ENCODE results near the gene CLCN7.

Gene CLCN7

DNA sequence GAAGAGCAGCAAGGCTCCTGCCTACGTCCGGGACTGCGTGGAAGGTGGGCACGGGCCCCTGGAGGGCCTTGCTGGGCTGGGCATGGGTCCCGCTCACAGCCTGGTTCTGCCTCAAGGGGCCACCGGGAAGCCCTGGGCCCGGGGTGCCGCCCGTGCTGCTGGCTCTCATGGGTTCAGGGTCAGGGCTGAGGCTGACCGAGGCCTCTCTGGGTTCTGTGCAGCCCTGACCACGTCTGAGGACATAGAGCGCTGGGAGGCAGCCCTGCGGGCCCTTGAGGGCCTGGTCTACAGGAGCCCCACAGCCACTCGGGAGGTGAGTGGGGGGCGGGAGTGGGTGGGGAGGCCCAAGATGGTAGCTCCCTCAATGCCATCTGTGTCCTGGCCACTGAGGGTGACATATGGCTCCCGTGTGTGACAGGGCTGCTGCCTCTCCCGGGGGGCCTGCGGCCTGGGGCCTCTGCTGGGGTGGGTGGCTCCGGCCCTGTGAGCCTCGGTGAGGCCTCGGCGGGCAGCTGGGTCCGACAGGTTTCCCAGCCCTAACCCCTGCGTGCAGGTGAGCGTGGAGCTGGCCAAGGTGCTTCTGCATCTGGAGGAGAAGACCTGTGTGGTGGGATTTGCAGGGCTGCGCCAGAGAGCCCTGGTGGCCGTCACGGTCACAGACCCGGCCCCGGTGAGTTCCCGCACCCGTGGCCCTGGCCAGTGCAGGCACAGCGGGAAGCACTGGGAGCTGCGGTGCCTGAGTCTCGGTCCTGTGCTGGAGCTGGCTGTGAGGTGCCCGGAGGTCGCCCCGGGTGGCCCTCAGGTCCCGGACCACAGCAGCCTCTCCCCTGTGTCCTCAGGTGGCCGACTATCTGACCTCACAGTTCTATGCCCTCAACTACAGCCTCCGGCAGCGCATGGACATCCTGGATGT is 27.5 kb upstream of the CLCN7 start:
- FAIRE-seq (no peak), DNase-seq (ENCODE audit: low spot score) (no peak)

DNA sequence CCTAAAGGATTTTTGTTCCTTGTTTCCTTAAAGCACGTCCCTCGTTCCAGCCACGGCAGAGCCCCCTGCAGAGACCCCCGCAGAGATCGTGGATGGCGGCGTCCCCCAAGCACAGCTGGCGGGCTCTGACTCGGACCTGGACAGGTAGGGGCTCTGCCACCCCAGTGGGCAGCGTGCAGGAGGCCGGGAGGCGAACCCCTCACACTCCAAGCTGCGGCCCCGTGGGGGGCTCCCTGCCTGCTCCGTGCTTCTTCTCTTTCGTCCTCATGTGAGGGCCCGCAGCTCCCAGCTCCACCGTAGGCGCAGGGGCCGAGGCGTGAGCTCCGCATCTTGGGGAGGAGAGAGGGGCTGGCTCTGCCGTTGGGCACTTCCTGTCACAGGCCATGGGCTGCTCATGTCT is 26.8 kb upstream of the CLCN7 start:
- DNase-seq (ENCODE audit: low spot score) (no peak), FAIRE-seq (no peak)

DNA sequence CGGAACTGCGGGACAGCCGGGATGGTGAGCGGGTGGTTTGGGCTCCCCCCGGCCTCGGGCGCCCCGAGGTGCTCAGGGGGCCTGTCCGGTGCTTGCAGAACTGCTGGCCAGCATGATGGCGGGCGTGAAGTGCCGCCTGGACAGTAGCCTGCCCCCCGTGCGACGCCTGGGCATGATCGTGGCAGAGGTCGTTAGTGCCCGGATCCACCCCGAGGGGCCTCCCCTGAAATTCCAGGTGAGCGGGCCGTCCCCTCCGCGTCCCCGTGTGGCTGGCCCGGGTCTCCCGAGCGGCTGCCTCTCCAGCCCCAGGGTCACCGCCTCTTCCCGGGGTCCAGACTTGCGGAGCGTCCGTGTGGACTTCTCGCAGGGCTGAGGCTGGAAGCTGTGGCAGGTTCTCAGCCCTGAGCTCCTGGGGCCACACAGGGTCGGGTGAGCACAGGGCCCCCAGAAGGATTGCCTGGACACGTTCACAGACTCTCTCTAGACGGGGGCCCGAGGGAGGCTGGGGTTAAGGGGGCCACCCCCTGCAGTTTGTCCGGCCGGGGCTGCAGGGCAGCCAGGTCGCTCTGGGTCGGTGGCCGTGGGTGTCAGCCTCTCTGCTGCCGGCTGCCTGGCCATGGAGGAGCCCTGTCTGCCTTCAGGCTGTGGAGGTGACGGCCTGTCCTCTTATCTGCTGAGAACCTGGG is 25.8 kb upstream of the CLCN7 start:
- DNase-seq (ENCODE audit: low spot score) (no peak), FAIRE-seq (no peak)

DNA sequence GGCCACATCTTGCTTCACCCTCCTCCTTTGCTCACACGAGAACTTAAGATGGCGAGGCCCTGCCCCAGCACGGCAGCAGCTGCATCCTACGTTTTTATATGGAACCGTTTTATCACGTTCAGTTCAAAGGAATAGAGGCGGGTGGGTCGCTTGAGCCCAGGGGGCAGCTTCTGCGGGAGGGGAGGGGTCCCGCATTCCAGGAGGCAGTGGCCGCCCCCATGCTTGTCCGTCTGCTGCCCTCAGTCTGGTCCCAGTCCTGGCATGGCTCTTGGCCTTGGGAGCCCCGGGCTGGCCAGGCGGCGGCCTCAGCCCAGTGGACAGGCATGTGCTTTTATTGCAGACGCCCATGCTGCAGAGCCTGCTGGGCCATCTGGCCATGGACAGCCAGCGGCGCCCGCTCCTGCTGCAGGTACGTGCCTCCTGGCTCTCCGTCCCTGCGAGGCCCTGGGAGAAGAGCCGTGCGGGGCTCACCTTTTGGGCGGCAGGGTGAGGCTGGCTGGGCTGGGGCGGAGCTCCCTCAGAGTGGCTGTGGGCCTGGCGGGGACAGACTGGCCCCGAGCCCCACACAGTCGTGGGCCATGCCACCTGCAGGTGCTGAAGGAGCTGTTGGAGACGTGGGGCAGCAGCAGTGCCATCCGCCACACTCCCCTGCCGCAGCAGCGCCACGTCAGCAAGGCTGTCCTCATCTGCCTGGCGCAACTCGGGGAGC is 25.1 kb upstream of the CLCN7 start:
- FAIRE-seq: no peak

DNA sequence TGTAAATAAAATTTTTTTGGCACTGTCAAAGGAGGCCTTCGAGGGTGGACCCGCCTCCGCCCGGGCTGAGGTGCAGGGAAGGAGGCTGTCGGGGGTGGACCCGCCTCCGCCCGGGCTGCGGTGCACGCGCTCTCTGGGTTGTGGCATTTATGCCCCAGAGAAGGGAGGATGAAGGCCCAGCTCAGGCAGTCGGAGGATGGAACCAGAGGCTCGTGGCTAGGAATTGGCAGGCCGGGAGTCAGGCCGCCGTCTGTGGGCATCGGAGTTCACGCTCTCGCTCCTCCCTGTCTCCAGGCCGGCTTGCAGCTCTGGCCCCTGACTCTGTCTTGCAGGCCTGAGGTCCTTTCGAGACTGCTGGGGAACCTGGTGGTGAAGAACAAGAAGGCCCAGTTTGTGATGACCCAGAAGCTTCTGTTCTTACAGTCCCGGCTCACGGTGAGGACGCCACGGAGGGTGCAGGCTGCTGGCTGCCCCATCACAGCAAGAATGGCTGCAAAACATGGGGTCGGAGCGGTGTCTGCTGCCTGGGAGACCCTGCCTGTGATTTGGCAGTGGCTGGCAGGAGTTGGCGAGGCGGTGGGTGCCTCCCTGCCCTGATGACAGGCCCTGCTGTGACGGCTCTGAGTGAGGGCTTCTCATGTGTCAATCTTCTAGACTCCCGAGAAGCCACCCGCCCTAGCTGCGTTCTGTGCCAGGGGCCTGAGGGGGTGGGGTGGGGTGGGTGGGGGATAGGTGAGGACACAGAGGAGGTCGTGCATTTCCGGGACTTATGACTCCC is 24.3 kb upstream of the CLCN7 start:
- no peak for DNase-seq (ENCODE audit: low spot score)
- no peak for FAIRE-seq

More for the DNA sequence above, 25.1 kb upstream of the CLCN7 start:
- DNase-seq (ENCODE audit: low spot score): no peak

DNA sequence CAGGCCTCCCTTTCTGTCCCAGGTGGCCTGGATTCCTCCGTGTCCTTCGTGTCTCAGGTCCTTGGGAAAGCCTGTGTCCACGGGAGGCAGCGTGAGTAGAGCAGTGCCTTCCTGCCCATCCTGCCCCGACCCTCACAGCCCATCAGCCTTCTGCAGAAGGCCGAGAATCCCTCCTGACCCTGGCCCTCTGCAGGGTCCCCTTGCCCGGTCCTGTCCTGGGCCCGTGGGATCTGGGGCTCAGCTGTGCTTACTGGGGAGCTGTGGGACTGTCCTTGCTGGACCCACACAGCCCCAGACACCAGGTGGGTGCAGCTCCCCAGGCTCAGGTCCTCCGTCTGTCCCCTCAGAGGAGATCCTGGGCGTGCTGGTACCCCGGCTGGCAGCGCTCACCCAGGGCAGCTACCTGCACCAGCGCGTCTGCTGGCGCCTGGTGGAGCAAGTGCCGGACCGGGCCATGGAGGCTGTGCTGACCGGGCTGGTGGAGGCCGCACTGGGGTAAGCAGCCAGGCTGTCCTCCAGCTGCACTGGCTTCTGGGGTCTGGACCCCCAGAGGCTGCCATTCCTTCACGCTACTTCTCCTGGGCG is 22.3 kb upstream of the CLCN7 start:
- no peak for FAIRE-seq
- DNase-seq (ENCODE audit: low spot score): no peak

DNA sequence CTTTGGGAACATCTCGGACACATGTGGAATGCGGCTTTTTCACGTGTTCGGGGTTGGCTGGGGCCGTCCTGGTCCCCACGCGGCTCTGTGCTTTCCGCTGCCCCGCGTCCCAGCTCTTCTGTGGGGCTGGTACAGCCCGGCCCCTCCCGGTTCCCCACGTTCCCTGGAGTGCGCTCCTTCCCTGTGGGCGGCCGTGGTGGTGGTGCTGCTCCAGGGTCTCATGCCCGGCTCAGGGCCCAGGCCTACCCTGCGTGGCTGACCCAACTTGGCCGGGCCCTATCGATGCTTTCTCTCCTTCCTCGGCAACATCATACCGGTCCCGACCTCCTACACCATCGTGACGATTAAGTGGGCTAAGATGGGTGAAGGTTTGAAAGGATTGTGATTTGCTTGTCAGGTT is 21.6 kb upstream of the CLCN7 start:
- FAIRE-seq: no peak

DNA sequence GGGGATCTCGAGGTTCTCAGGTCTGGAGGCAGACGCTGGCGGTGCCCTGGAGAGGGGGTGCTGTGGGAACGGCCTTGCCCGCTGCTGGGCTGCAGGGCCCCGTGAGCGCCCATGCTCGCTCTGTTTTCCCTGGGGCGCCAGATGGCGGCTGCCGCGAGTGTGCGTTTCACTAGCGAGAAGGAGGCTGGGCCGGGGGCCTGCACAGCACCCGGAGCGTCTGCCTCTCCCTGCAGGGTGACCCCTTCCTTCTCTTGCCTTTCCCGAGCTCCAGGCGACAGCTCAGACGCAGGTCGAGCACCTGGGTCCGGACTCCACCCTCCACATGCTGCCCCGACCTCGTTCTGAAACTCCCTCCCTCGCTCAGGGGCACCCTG is 21.0 kb upstream of the CLCN7 start:
- no peak for DNase-seq (ENCODE audit: low spot score)
- no peak for FAIRE-seq

More for the DNA sequence above, 21.6 kb upstream of the CLCN7 start:
- no peak for DNase-seq (ENCODE audit: low spot score)

DNA sequence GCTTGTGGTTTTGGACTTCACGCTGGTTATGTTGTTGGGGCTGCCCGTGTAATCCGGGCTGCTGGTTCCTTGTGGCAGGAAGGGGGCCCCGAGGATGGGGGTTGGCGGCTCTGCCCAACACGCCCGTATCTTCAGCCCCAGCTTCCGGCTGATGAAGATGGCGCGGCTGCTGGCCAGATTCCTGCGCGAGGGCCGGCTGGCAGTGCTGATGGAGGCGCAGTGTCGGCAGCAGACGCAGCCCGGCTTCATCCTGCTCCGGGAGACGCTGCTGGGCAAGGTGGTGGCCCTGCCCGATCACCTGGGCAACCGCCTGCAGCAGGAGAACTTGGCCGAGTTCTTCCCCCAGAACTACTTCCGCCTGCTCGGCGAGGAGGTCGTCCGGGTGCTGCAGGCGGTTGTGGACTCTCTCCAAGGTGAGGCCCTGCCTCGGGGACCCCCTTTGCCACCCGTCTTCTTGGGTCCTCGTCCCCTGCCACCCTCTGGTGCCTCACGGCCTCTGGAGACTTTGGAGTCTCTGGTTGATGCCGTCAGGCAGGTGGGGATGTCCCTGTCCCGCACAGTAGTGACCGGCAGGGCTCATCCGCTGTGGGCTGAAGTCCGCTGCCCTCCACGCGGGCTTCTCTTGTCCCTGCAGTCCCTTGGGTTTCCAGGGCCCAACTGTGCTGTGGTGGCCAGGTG is 20.5 kb upstream of the CLCN7 start:
- FAIRE-seq: no peak

DNA sequence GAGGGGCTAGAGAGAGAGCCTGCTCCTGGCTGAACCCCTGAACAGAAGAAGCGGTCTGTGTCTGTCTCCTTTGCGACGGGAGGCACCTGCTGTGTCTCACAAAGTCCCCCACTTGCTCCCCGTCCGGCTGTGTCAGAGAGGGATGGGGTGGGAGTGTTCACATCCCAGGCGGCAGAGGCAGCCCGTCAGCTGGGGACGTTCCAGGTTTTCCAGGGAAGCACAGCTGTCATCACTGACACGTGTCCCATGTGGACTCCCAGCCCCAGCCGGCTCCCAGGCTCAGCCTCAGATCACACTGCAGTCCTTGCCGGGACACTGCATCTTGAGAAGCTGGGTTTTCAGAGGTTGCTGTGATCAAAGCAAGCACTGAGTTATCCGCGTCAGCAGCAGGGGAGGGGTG is 19.9 kb upstream of the CLCN7 start:
- FAIRE-seq (no peak), DNase-seq (ENCODE audit: low spot score) (no peak)

More for the DNA sequence above, 20.5 kb upstream of the CLCN7 start:
- no peak for DNase-seq (ENCODE audit: low spot score)

DNA sequence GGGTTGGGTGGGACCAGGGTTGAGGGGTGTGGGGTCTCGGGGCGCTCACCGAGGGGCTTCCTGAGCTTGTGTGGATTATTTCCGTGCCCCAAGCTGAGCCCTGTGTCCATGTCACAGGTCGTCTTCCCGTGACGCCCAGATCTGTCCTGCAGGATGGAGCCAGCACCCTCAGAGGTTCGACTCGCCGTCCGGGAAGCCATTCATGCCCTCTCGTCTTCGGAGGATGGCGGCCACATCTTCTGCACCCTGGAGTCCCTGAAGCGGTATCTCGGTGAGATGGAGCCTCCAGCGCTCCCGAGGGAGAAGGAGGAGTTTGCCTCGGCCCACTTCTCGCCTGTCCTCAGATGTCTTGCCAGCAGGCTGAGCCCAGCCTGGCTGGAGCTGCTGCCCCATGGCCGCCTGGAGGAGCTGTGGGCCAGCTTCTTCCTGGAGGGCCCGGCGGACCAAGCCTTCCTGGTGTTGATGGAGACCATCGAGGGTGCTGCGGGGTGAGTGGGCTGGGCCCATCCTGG is 19.4 kb upstream of the CLCN7 start:
- FAIRE-seq: no peak
- peak; percentile 70 for DNase-seq (ENCODE audit: low spot score)

DNA sequence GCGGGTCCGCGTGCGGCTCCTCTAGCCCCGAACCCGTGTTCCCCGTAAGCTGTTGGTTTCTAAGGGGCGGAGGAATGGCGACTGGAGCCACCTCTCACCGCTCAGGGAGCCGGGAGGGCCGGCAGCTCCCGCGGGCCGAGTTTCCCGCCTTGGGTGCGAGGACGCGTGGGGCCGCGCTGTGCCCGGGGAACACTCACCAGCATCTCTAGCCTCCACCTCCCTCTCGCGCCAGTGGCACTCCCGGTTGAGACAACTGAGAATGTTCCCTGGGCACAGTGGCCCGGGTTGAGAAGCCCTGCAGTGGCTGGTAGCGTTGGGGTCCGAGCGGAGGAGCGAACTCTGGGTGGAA is 18.9 kb upstream of the CLCN7 start:
- DNase-seq (ENCODE audit: low spot score) (no peak), FAIRE-seq (peak; percentile 81)

DNA sequence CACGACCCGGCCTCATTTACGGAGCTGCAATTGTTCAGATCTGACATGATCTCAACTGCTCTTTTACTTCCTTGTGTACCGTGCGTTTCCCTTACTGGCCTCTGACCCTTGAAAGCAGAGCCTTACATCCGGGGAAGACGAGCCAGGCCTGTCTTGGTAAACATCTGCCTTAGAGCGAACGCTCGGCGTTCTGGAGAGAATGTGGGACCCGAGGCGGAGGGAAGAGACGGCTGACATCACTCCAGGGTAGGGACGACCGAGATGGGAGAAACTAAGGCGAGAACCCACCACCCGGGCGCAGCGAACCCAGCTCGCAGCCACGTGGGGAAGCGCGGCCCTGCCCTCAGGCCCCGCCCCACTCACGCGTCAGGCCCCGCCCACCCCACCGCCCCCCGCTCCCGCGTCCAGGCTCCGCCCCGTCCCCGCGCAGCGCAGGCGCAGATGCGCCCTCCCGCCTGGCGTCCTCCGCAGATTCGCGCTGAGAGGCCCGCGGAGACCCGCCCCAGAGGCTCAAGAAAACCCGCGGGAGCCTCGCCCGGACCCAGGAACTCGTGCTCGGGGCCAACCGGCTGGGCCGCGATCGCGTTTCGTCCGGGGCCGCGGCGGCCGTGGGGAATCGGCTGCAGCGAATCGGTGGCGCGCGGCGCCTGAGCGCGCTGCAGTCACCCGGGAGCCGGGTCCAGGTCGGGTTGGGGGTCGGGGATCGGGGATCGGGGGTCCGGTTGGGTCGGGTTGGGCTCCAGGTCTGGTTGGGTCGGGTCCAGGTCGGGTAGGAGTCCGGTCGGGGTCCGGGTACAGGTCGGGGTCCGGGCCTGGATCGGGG is 18.3 kb upstream of the CLCN7 start, which contains the start of gene TELO2:
Gene TELO2 (plus strand): TSS at position 438 of the 823 bp plus-strand sequence. CDS start 922 bp downstream, outside the sequence.
- DNase-seq (ENCODE audit: low spot score) (peak; percentile 98), FAIRE-seq (peak; percentile 74)

DNA sequence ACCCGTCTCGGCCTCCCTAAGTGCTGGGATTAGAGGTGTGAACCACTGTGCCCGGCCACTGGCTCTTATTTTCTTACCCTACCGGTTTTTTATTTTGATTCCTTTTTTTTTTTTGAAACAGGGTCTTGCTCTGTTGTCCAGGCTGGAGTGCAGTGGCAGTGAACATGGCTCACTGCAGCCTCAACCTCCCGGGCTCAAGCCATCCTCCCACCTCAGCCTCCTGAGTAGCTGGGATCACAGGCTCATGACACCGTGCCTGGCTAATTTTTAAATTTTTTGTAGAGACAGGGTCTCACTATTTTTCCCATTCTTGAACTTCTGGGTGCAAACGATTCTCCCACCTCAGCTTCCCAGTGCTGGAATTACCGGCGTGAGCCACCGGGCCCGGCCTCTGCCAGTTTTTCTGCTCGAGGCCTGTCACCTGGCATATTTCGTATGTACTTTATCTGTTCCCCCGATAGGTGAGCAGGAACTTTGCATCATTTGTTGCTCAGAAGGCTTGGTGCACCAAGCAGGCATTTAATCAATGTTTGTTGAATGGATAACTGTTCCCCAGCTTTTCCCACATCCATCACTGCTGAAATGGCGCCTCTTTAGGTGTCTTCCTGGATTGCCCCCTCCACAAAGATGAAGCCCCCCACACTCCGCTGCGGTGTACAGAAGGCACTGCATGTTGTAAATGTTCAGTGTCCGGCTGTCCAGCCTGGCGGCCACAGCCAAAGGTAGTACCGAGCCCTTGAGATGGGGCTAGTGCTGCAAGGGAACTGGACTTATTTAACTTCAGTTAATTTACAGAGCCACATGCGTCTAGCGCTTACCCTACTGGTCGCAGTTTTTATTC is 17.5 kb upstream of the CLCN7 start:
- DNase-seq (ENCODE audit: low spot score) (no peak), FAIRE-seq (no peak)

DNA sequence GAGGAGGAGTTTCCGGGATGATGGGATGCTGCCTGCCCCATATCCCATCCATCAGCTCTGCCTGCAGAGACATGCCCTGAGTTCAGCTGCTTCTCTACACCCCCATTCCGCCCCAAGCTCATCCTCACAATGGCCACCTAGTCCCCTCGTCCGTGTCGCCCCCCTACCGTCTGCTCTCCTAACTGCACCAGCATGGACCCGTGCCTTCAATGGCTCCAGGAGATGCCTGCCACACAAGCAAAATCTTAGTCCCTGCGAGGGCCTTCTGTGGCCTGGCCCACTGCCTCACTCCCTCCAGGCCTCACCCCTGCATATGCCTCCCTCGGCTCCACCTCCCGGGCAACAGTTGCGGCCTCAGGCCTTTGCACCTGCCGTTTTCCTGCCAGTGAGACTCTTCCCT is 16.5 kb upstream of the CLCN7 start:
- DNase-seq (ENCODE audit: low spot score) (no peak), FAIRE-seq (no peak)

DNA sequence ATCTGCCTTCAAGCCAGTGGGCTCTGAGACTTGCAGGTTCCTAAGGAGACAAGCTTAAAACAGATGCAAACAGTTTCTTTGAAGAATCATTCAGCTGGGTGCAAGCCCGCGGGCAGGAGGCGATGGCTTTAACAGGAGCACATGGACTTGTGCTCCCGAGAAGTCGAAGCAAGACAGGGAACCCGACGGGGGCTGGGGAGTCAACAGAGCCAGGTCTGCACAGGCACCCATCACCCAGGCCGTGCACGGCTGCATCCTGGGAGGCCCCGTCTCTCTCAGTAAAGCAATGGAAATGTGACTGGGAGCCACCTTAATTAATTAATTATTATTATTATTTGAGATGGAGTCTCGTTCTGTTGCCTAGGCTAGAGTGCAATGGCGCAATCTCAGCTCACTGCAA is 14.2 kb upstream of the CLCN7 start:
- DNase-seq (ENCODE audit: low spot score): no peak
- FAIRE-seq: no peak

DNA sequence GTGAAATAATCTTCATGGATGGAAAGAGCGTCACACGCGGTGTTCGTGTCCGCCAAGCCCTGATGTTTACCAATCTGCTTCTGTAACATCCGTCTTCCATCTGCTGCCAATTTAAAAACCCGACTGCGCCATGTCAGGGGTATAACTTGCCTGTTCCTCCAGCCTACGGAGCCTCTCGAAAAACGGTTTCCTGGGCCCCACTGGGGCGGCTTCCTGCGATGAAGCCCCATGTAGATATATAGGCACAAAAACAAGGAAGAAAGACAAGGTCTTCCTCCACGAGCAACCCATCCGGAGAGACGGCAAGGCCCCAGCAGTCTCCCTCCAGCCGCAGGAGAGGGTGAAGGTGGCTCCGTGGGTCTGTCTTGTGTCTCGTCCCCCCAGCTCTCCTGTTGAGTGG is 13.8 kb upstream of the CLCN7 start, which contains the start of gene PTX4:
Gene PTX4 (minus strand): TSS at position 326 of the 400 bp plus-strand sequence. CDS start 35 bp downstream, at position 291.
- no peak for DNase-seq (ENCODE audit: low spot score)
- FAIRE-seq: no peak

DNA sequence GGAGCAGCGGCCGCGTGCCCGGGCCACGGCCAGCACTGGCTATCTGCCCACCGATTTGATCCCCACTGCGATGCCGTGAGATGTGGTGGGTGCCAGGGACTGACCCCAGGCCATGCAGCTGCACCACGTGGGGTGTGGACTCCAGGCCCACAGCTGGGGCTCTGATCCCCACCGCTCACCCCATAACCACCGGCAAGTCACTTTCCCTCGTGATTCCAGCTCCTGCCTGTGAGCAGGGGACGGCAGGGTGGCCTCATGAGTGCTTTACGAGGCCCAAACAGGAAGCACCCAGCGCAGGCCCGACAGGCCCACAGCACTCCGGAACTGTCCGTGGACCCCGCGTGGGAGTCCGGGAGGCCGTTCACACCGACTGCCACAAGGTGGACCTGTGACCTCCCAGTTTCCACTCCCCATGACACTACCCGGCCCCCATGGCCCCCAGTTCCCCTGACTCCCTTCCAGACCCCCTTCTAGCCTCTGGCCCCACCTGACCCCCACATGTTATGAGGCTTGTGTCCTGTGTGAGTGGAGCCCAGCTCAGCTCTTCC is 13.3 kb upstream of the CLCN7 start:
- DNase-seq (ENCODE audit: low spot score) (no peak), FAIRE-seq (no peak)

All from urothelium cell line (cell line).